M059J (cell line): ENCODE results near the gene PPA2. TPM values are rescaled to one million over a fixed set of nuclear protein-coding genes. Genes with fewer than 3 reads are reported as not detected.

Experiments used
- DNase-seq: peaks from one replicate; pipeline ENCODE4 v3.0.0-alpha.2; 2012; ENCODE audit warnings: low read depth
- total RNA-seq: library from RNA; depleted of rRNA; stranded (reverse); fragments of >200 nt; shearing (Covaris generic); gene quantifications from 2 replicates; pipeline ENCODE4 v1.2.3, GENCODE V29; 2014

Gene PPA2
- total RNA-seq, 1 experiment from 2014 or later, result 159 TPM

- no peak for DNase-seq
Measured at GRCh38 chr4:105392858-105393257, 81.0 kb downstream of the PPA2 start.

DNA sequence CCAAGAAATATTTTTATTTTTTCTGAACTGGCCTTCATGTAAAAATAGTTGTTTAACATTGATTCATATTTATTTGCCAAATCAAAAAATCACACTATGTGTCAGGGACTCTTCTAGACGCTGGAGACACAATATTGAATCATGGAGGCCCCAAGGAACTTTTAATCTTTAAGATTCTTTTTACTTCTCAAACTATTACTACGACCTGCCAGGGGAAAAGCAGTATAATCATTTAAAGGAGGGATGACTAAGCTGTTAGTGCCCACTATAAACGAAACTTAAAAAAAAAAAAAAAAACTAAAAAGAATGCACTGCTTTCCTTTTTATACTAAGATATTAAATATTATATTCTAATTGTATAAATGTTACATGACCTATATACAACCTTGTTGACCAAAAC lies 84.7 kb downstream of the PPA2 start:
- DNase-seq, result peak; percentile 31

DNA sequence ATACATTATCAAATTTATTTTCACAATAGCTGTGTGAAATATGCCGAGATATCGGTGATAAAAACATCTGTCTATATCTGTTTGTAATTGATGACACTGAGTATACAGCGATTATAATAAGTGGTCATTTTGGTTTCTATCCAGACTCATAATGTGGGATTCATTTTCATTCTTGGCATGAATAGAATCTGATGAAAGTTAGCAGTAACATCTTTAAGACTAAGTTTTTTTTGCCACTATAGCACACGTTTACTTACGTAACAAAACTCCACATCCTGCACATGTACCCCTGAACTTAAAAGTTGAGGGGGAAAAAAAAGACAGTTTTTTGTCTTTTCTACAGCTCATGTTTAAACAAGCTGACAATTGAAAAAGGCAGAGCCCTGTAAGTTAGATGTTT lies 86.4 kb downstream of the PPA2 start:
- DNase-seq, result no peak

GRCh38 chr4:105386012-105386411 lies 87.8 kb downstream of the PPA2 start:
- no peak for DNase-seq

DNA sequence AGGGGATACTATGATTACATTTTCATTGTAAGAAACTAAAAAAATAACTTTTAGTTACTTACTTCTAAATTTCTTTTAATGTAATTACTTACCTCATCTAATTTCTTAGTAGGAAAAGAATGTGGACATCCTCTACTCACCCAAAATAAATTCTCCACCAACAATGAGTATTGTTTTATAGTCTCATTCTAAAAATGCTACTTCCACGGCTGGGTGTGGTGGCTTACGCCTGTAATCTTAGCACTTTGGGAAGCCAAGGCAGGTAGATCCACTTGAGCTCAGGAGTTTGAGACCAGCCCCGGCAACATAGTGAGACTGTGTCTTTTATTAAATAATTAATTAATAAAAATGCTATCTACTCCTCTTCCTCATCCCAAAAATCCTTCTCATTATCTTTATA lies 99.8 kb downstream of the PPA2 start:
- no peak for DNase-seq

- DNase-seq, result no peak
Measured at GRCh38 chr4:105373324-105373723, 100.5 kb downstream of the PPA2 start.

GRCh38 chr4:105369988-105370387 lies 103.9 kb downstream of the PPA2 start:
- DNase-seq, result no peak

DNA sequence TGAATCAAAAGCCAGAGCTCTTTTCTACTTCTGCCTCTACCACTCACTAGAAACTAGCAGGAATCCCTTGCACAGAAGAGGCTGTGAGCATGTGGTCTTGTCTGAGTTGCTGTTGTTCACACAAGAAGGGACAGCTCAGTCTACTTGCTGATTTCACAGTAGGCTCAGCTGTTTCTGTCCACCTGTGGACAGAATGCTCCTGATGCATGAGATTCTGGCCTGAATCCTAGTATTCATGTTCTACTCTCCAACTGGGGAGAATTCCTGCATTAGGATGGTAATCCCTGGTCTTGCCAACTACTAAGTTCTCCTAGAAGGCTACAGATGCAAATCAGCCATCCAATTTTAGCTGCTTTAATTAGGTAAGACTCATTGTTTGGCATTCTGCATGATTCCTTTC lies 112.8 kb downstream of the PPA2 start:
- no peak for DNase-seq

GRCh38 chr4:105357258-105357980 lies 116.4 kb downstream of the PPA2 start:
- no peak for DNase-seq

- DNase-seq, result no peak
Measured at GRCh38 chr4:105356194-105356593, 117.7 kb downstream of the PPA2 start.

- peak; percentile 66 for DNase-seq
Measured at GRCh38 chr4:105352826-105353225, 121.0 kb downstream of the PPA2 start.

DNA sequence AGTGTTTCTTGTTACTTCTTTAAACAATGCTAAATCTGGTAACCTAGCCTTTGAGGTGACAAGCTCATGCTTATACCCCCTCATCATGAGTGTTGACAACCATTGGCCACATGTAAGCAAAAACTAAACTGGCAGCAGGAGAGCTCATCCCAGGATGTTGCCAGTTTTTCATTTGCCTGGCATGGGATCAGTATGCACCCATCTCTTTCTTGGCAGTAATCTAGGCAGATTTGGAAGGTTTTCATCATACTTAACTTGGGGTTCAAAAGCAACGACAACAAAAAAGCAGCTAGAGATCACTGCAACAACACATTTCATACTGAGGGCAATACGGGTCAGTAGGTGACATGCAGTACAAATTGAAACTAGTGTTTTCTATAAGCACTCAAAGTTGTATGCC lies 122.0 kb downstream of the PPA2 start:
- no peak for DNase-seq

- DNase-seq, result peak; percentile 28
Measured at GRCh38 chr4:105350859-105351490, 122.9 kb downstream of the PPA2 start.

DNA sequence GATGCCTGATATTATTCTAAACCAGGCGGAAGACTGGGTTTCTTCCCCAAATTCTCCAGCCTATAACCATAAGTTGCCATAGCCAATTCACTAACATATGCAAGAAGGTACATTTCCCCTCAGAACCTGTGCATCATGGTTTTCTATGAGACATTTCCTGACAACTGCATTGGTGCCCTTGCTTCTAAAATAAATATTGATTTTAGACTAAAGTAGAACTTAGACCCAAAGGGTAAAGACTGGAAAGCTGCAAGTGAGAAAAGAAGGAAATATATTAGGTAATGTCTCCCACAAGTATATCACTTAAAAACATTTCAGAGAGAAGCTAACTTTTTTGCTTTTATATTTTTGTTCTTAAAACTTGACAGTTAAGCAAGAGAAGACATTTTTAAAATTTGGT lies 125.1 kb downstream of the PPA2 start:
- no peak for DNase-seq

DNA sequence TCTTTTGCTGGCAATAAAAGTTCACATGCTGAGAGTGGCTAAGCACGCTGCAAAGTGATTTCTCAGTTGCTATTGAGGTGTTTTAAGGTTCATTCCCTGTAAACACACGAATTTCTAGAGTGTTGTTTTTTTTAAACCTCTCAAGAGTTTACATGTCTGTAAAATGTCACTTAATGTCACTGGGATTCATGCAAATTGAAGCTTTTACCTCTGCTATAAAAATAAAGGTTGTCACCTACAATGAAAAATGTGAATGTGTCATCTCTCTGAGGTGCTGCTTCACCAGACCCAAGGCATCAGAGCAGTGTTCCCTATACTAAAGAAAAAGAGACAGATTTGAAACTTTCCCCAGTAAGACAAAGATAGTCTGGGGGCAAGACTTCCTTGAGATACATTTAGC lies 127.0 kb downstream of the PPA2 start:
- DNase-seq, result no peak

- no peak for DNase-seq
Measured at GRCh38 chr4:105345838-105346237, 128.0 kb downstream of the PPA2 start.

DNA sequence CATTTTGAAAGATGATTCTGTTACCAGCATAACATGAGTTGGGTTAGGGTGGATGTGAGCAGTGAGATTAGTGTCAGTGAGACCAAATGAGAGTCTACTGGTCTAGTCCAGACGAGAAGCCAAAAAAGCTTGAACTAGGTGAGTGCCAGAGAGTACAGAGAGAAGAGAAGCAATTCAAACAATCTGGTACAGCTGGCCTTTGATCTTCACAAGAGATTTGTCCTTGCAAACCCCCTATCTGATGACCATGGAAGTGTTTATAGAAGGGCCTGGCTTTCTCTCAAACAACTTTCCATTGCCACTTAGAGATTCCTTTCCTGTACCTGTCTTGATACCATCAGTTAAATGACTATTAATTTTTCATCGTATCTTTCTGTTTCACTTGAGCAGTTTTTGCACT lies 128.5 kb downstream of the PPA2 start:
- DNase-seq, result no peak

GRCh38 chr4:105344141-105344540 lies 129.7 kb downstream of the PPA2 start:
- no peak for DNase-seq

GRCh38 chr4:105343146-105343931 lies 130.5 kb downstream of the PPA2 start:
- DNase-seq, result no peak

DNA sequence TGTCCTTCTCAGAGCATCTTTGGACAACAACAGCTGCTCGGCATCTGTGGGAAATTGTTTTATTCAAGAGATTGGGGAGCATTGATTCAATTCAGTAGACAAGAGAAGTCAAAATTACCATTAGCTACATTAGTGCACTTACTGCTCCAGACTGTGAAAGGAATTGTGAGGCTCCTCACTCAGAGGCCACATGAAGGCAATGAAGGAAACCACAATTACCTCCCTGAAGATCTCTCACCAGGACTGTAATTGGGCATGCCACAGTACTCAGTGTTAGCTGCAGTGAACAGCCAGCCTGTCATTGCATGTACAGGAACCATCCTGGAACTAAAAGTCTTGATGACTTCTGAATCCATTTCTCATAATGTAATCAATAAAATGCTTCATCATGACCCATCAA lies 144.8 kb downstream of the PPA2 start:
- DNase-seq, result no peak

DNA sequence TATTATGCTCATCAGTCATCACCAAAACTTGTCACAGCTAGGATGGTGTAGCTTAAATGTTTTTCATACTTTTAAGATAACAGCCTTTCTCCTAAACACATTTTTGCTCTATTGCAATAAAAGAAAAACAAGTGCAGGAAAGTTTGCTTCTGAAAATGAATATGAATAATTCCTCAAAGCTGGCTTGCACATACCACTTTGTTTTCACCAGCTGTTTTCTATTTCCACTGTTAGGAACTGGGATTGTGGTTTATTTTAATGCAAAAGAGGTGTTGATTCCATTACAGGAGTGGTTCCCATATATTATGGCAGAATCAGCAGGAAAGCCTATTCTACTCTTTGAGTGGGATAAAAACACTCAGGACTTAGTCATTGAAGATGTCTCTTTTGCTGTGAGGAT lies 145.9 kb downstream of the PPA2 start:
- no peak for DNase-seq

DNA sequence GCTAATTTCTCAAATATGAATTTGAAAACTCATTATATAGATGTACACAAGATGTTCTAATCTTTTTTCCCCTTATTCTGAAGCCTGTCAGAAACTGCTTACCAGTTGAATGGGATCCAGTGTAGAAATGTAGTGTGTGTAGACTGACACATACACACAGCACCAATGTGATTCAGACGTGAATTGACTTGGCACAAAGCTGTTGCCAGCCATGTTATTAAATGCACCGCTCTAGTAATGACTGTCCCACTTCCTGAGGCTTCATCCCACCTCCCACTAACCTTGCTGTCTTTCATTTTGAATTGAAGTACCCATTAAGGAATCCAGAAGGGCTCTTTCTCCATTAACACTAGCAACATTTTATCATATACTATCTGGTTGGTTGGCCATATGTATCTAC lies 146.6 kb downstream of the PPA2 start:
- no peak for DNase-seq
